B cell (primary cell): Measurements from ENCODE around the gene MYOM1. TPM values are rescaled to one million over a fixed set of nuclear protein-coding genes. Genes with fewer than 3 reads are reported as not detected.

Experiments used
- ATAC-seq: fragments of 200-7000 bp; cut with Tn5 transposase; one replicate; pipeline ENCODE4 v1.10.0; 2021; ENCODE audit warnings: low read depth, mild to moderate bottlenecking, moderate number of reproducible peaks, moderate library complexity
- CTCF ChIA-PET: fragments of 350-600 bp; sonication (Branson Sonifier 250); formaldehyde crosslinking; loops from one replicate; lab custom pipeline; 2021; ENCODE audit warnings: antibody characterized with exemption, inconsistent platforms; lab: Charles Lee
- POLR2A ChIA-PET: fragments of 350-600 bp; sonication (Branson Sonifier 250); formaldehyde crosslinking; loops from one replicate; lab custom pipeline; 2021; ENCODE audit warnings: antibody characterized with exemption; lab: Charles Lee
- DNase-seq: peaks from one replicate; pipeline ENCODE4 v3.0.0; 2013
- H2AFZ ChIP-seq: 2 replicates; pipeline ENCODE4 v1.6.1; 2012; ENCODE audit warnings: mild to moderate bottlenecking, low read depth, low read length; ENCODE audit not compliant: insufficient read depth, poor library complexity, severe bottlenecking
- H3K27ac ChIP-seq, 2 donors: 1 replicate in 1 of 2; 2 replicates in 1 of 2; pipeline ENCODE4 v1.5.1; 2012 to 2013; ENCODE audit warnings: low read length in 2 of 2, mild to moderate bottlenecking in 2 of 2, moderate library complexity in 1 of 2
- H3K27me3 ChIP-seq, 4 experiments: fragments of 200-600 bp in 1 of 4; sonication (generic) in 1 of 4; replicated peaks in 1 of 4; 1 replicate in 2 of 4; 2 replicates in 2 of 4; pipeline versions ENCODE4 v1.6.1 to v1.7.0; 2013 to 2016; ENCODE audit warnings: low read length in 3 of 4, mild to moderate bottlenecking in 2 of 4, mixed read lengths in 1 of 4, moderate library complexity in 1 of 4; ENCODE audit not compliant: insufficient read depth in 4 of 4, control insufficient read depth in 3 of 4; ENCODE audit errors: control extremely low read depth in 1 of 4
- H3K36me3 ChIP-seq, 2 experiments: replicated peaks in 1 of 2; 1 replicate in 1 of 2; 2 replicates in 1 of 2; pipeline versions ENCODE4 v1.6.1 to v1.7.1; 2013; ENCODE audit warnings: low read length in 1 of 2; ENCODE audit not compliant: insufficient read depth in 2 of 2, control insufficient read depth in 1 of 2; ENCODE audit errors: control extremely low read depth in 1 of 2, extremely low read depth in 1 of 2
- H3K4me1 ChIP-seq, 2 donors: fragments of 200-600 bp in 1 of 2; sonication (generic) in 1 of 2; 1 replicate in 1 of 2; 2 replicates in 1 of 2; pipeline versions ENCODE4 v1.5.1 to v1.6.1; 2013 to 2017; ENCODE audit warnings: low read length in 2 of 2; ENCODE audit not compliant: control insufficient read depth in 2 of 2, insufficient read depth in 2 of 2
- H3K4me2 ChIP-seq: replicated peaks from 2 replicates; pipeline ENCODE3; 2012; ENCODE audit warnings: mild to moderate bottlenecking, low read depth, low read length; ENCODE audit not compliant: poor library complexity, severe bottlenecking
- H3K4me3 ChIP-seq, 5 experiments: fragments of 200-600 bp in 1 of 5; sonication (generic) in 1 of 5; 1 replicate in 3 of 5; 2 replicates in 2 of 5; pipeline versions ENCODE4 v1.5.1 to v1.7.0; 2011 to 2016; ENCODE audit warnings: low read length in 4 of 5, mild to moderate bottlenecking in 4 of 5, low read depth in 2 of 5, control low read depth in 1 of 5, moderate library complexity in 1 of 5; ENCODE audit not compliant: insufficient read depth in 1 of 5; ENCODE audit errors: control extremely low read depth in 1 of 5, extremely low read depth in 1 of 5
- H3K79me2 ChIP-seq: fragments of 200-600 bp; sonication (generic); one replicate; pipeline ENCODE4 v1.6.0; 2016; ENCODE audit warnings: low read length; ENCODE audit not compliant: control insufficient read depth, insufficient read depth
- H3K9ac ChIP-seq: fragments of 200-600 bp; sonication (generic); 2 replicates; pipeline ENCODE4 v1.6.1; 2017; ENCODE audit warnings: mild to moderate bottlenecking, low read length, moderate library complexity
- H3K9me3 ChIP-seq, 3 donors: one replicate each; pipeline versions ENCODE4 v1.6.1 to v1.7.1; 2013; ENCODE audit warnings: low read length in 2 of 3; ENCODE audit not compliant: control insufficient read depth in 2 of 3, insufficient read depth in 1 of 3; ENCODE audit errors: control extremely low read depth in 1 of 3
- H4K20me1 ChIP-seq: 2 replicates; pipeline ENCODE4 v1.6.0; 2012; ENCODE audit warnings: mild to moderate bottlenecking, low read length; ENCODE audit not compliant: insufficient read depth, control insufficient read depth, poor library complexity, severe bottlenecking
- H3K27ac Mint-ChIP-seq: one replicate; pipeline ENCODE4 v1.8.0; 2021; ENCODE audit warnings: mixed read lengths
- H3K27me3 Mint-ChIP-seq: one replicate; pipeline ENCODE4 v1.8.0; 2021; ENCODE audit warnings: mixed read lengths
- H3K4me1 Mint-ChIP-seq: one replicate; pipeline ENCODE4 v1.8.0; 2021; ENCODE audit warnings: mixed read lengths
- H3K4me3 Mint-ChIP-seq: one replicate; pipeline ENCODE4 v1.8.0; 2021; ENCODE audit warnings: mixed read lengths
- H3K9me3 Mint-ChIP-seq: one replicate; pipeline ENCODE4 v1.8.0; 2022; ENCODE audit warnings: mixed read lengths; ENCODE audit not compliant: insufficient read depth
- CTCF ChIP-seq: fragments of 200-600 bp; IDR thresholded peaks from one replicate; pipeline ENCODE4 v1.8.0; 2022; ENCODE audit warnings: antibody characterized with exemption, mild to moderate bottlenecking
- EZH2 ChIP-seq: IDR thresholded peaks from 2 replicates; pipeline ENCODE4 v1.6.1; 2012; ENCODE audit warnings: borderline replicate concordance, low read depth, mild to moderate bottlenecking, moderate library complexity, low read length; ENCODE audit not compliant: insufficient read depth, poor library complexity, severe bottlenecking
- WGBS: methylation state at CpG from one replicate; pipeline ENCODE4 v1.1.5; 2013; ENCODE audit warnings: missing lambda C conversion rate; ENCODE audit not compliant: insufficient coverage; 5-methylcytosine and 5-hydroxymethylcytosine counted together
- intact Hi-C: fragments of 100-400 bp; cut with micrococcal nuclease; formaldehyde crosslinking; loops from one replicate; pipeline ENCODE4 v1.10.0; 2022
- polyA plus RNA-seq: library from polyadenylated mRNA; depleted of rRNA; stranded (reverse); fragments of >200 nt; gene quantifications from 2 replicates; pipeline ENCODE4 v1.2.3, GENCODE V29; 2012
- total RNA-seq, 2 donors: library from RNA; stranded (reverse); fragments of 120-200 nt in 1 of 2; gene quantifications; 1 replicate in 1 of 2; 2 replicates in 1 of 2; pipeline versions ENCODE4 v1.2.3 to v1.2.4, GENCODE V29; 2013 to 2022

MYOM1 gene
- total and polyA plus RNA-seq, 2 donors (not counting 1 experiment from before 2014, with no cell fraction given), result 1.5 to 12.8 TPM

GRCh38 chr18:3250237-3251107, 30.7 kb upstream of the MYOM1 start:
- peak overlapping the region; percentile 79 for H3K4me3 Mint-ChIP-seq

More at GRCh38 chr18:3250237-3251107, 30.7 kb upstream of the MYOM1 start:
- Histone ChIP-seq H3K9ac (peak overlapping the region; percentile 4), H2AFZ (no peak overlapping the region), H3K4me2 (peak overlapping the region; percentile 27), H4K20me1 (peaks cover 18% of the 10 kb centered on the region), H3K4me3 (peak overlapping the region in 1 of 5 experiments; percentile 20), H3K27me3 (no peaks in the 10 kb centered on the region), H3K4me1 (peaks cover 48 to 50% of the 10 kb centered on the region in 2 donors), H3K9me3 (no peaks in the 10 kb centered on the region), H3K36me3 (peaks cover 12 to 37% of the 10 kb centered on the region in 2 experiments), H3K27ac (peak overlapping the region in 1 of 2 donors; percentile 61), H3K79me2 (peaks cover 78% of the 10 kb centered on the region)
- Mint-ChIP-seq H3K27me3 (no peaks in the 10 kb centered on the region), H3K27ac (peak overlapping the region; percentile 75), H3K4me1 (peaks cover 63% of the 10 kb centered on the region), H3K9me3 (no peaks in the 10 kb centered on the region)
- no CpG with 5 or more reads among the region's 6 CpGs for WGBS
- CTCF ChIA-PET, result interaction anchor here (0.7 to 5.2 kb wide), 10 partner anchors 9 to 418 kb away, joined by 3 to 41 read pairs (median 4); no protein-coding TSS in a partner anchor
- DNase-seq (no peak), ATAC-seq (no peak)
- intact Hi-C loops, result no loop called here
- POLR2A ChIA-PET, result interaction anchor here (0.7 to 4.2 kb wide), 3 partner anchors 10 to 82 kb away, joined by 4 to 35 read pairs (median 5); partner anchors contain the start of gene MYL12B
- TF ChIP-seq EZH2 (no peak), CTCF (no peak)
